ENCODE data around the gene POLR2L.
A peak's percentile ranks its signal among the peaks of the same experiment; 100 is the strongest.

Gene POLR2L

GRCh38 chr11:837189-837989, 4.9 kb downstream of the POLR2L start:
- DNase-seq: no peak

- DNase-seq: no peak
Observed at GRCh38 chr11:836700-837099, 5.6 kb downstream of the POLR2L start.

- DNase-seq: no peak
Observed at GRCh38 chr11:836274-836673, 6.1 kb downstream of the POLR2L start.

- no peak for DNase-seq
Observed at GRCh38 chr11:834371-835316, 7.7 kb downstream of the POLR2L start.

GRCh38 chr11:833849-834311, 8.4 kb downstream of the POLR2L start:
- DNase-seq: no peak

- no peak for DNase-seq
Observed at GRCh38 chr11:833114-833791, 9.1 kb downstream of the POLR2L start.

- DNase-seq: peak; percentile 48
Observed at GRCh38 chr11:832529-833113, 9.7 kb downstream of the POLR2L start, which contains the start of gene CD151. Gene CD151 (plus strand): TSS chr11:832952. CDS start chr11:836070, 3,118 bp downstream.

- no peak for DNase-seq
Observed at GRCh38 chr11:831961-832528, 10.3 kb downstream of the POLR2L start.

GRCh38 chr11:831118-831864, 11.0 kb downstream of the POLR2L start:
- no peak for DNase-seq

- DNase-seq: peak; percentile 64
Observed at GRCh38 chr11:830295-831117, 11.8 kb downstream of the POLR2L start.

- no peak for DNase-seq
Observed at GRCh38 chr11:829847-830294, 12.5 kb downstream of the POLR2L start.

- no peak for DNase-seq
Observed at GRCh38 chr11:829176-829846, 13.0 kb downstream of the POLR2L start.

- no peak for DNase-seq
Observed at GRCh38 chr11:828506-829175, 13.7 kb downstream of the POLR2L start.

- DNase-seq: no peak
Observed at GRCh38 chr11:827897-828192, 14.5 kb downstream of the POLR2L start, which contains the start of gene CRACR2B. Gene CRACR2B (plus strand): TSS chr11:827919. CDS start chr11:828608, 689 bp downstream.

- no peak for DNase-seq
Observed at GRCh38 chr11:827146-827896, 15.0 kb downstream of the POLR2L start.

- no peak for DNase-seq
Observed at GRCh38 chr11:826836-827145, 15.5 kb downstream of the POLR2L start.

- no peak for DNase-seq
Observed at GRCh38 chr11:826227-826621, 16.1 kb downstream of the POLR2L start.

- no peak for DNase-seq
Observed at GRCh38 chr11:825366-826226, 16.7 kb downstream of the POLR2L start.

All from activated CD4-positive, alpha-beta T cell treated with anti-CD3 and anti-CD28 coated beads, Interleukin-2, Interleukin-6, amounts not matched to agents 100 ng/mL and 50 ng/mL, durations not matched to agents 16 hours and 8 hours (primary cell).